K562 (cell line): Measurements from ENCODE around the gene PRPF8. TPM values are rescaled to one million over a fixed set of nuclear protein-coding genes. Genes with fewer than 3 reads are reported as not detected.

Experiments
- AFF4 ChIP-seq: sonication (generic); formaldehyde crosslinking; IDR thresholded peaks from 2 replicates; pipeline ENCODE4 v1.8.0; 2023; ENCODE audit warnings: mild to moderate bottlenecking, missing genetic modification reagents
- CBX1 ChIP-seq: sonication (generic); IDR thresholded peaks from 2 replicates; pipeline ENCODE4 v1.6.1; 2016; ENCODE audit warnings: antibody characterized with exemption, low read depth, mild to moderate bottlenecking
- CREB1 ChIP-seq, 2 experiments: sonication (generic) in 1 of 2; formaldehyde crosslinking in 1 of 2; IDR thresholded peaks; 2 replicates each; pipeline versions ENCODE4 v1.6.1 to v1.8.0; 2012 to 2022; ENCODE audit warnings: inconsistent platforms in 1 of 2, mild to moderate bottlenecking in 1 of 2, missing genetic modification reagents in 1 of 2, moderate library complexity in 1 of 2
- FUS ChIP-seq: fragments of 200-400 bp; formaldehyde crosslinking; optimal IDR thresholded peaks from 2 replicates; pipeline ENCODE3; 2017; ENCODE audit warnings: low read depth, low read length
- GTF2E2 ChIP-seq: fragments of 200-800 bp; sonication (Bioruptor generic); IDR thresholded peaks from 2 replicates; pipeline ENCODE4 v1.6.1; 2016; ENCODE audit warnings: missing genetic modification characterization, missing compliant biosample characterization
- HOMEZ ChIP-seq: fragments of 250-450 bp; sonication (Bioruptor Pico); IDR thresholded peaks from 2 replicates; pipeline ENCODE4 v1.4.0; 2020; ENCODE audit warnings: mild to moderate bottlenecking, moderate library complexity
- ILF3 ChIP-seq: fragments of 450-650 bp; IDR thresholded peaks from 2 replicates; pipeline ENCODE4 v1.6.1; 2018; ENCODE audit warnings: antibody characterized with exemption, mild to moderate bottlenecking, moderate library complexity, borderline replicate concordance
- ILK ChIP-seq: fragments of 450-650 bp; IDR thresholded peaks from 2 replicates; pipeline ENCODE4 v1.6.1; 2016; ENCODE audit warnings: missing genetic modification characterization, low read depth, mild to moderate bottlenecking, missing compliant biosample characterization, moderate library complexity, borderline replicate concordance
- NCOA4 ChIP-seq: fragments of 450-650 bp; IDR thresholded peaks from 2 replicates; pipeline ENCODE4 v1.6.1; 2018; ENCODE audit warnings: mild to moderate bottlenecking; ENCODE audit not compliant: partially characterized antibody
- PRDM10 ChIP-seq: fragments of 450-650 bp; IDR thresholded peaks from 2 replicates; pipeline ENCODE4 v1.6.1; 2018; ENCODE audit not compliant: partially characterized antibody
- RB1 ChIP-seq: fragments of 450-650 bp; IDR thresholded peaks from 2 replicates; pipeline ENCODE4 v1.6.1; 2017; ENCODE audit warnings: low read depth, mild to moderate bottlenecking
- RBM17 ChIP-seq: fragments of 200-400 bp; formaldehyde crosslinking; IDR thresholded peaks from 2 replicates; pipeline ENCODE4 v1.6.1; 2017; ENCODE audit warnings: low read depth, mild to moderate bottlenecking, low read length, borderline replicate concordance
- RBM34 ChIP-seq: fragments of 200-400 bp; formaldehyde crosslinking; IDR thresholded peaks from 2 replicates; pipeline ENCODE4 v1.6.1; 2018; ENCODE audit warnings: low read length, borderline replicate concordance; ENCODE audit not compliant: insufficient read depth
- SMC3 ChIP-seq: conservative IDR thresholded peaks from 2 replicates; pipeline ENCODE4 v1.6.1; 2011; ENCODE audit warnings: low read depth, low read length, improper control_type of control experiment; ENCODE audit not compliant: insufficient read depth
- SRSF9 ChIP-seq: fragments of 200-400 bp; formaldehyde crosslinking; IDR thresholded peaks from 2 replicates; pipeline ENCODE4 v1.6.1; 2017; ENCODE audit warnings: low read depth, low read length, borderline replicate concordance
- TAF15 ChIP-seq: fragments of 200-400 bp; formaldehyde crosslinking; IDR thresholded peaks from 2 replicates; pipeline ENCODE4 v1.6.1; 2017; ENCODE audit warnings: mild to moderate bottlenecking, low read depth, low read length, moderate library complexity
- THRAP3 ChIP-seq: fragments of 450-650 bp; IDR thresholded peaks from 2 replicates; pipeline ENCODE4 v1.6.1; 2016; ENCODE audit warnings: mild to moderate bottlenecking, inconsistent platforms, borderline replicate concordance
- ZNF24 ChIP-seq: fragments of 450-650 bp; IDR thresholded peaks from 2 replicates; pipeline ENCODE4 v1.6.1; 2016
- ZNF766 ChIP-seq: fragments of 200-800 bp; sonication (Bioruptor generic); conservative IDR thresholded peaks from 2 replicates; pipeline ENCODE4 v1.6.1; 2016; ENCODE audit warnings: missing genetic modification characterization, missing compliant biosample characterization
- polyA plus RNA-seq, 8 experiments: library from polyadenylated mRNA; depleted of rRNA in 4 of 8; stranded (reverse) in 5 of 8; unstranded in 3 of 8; fragments of >200 nt; fragmentation: Nextera tagmentation in 2 of 8; fragmentation: Illumina TruSeq in 1 of 8; extraction: Ambion mirVana in 2 of 8; extraction: Trizol in 1 of 8; gene quantifications; 2 replicates each; pipeline versions ENCODE4 v1.2.1 to v1.2.3, GENCODE V29; 2011 to 2014; ENCODE audit warnings: inconsistent platforms in 1 of 8, missing spikeins in 1 of 8
- total RNA-seq, 7 experiments: library from RNA; depleted of rRNA in 6 of 7; stranded (reverse); fragments of >200 nt in 6 of 7; fragmentation: Illumina TruSeq in 2 of 7; extraction: Trizol in 2 of 7; gene quantifications; 2 replicates each; pipeline versions ENCODE4 v1.2.1 to v1.2.3, GENCODE V29; 2011 to 2021; ENCODE audit warnings: low replicate concordance in 1 of 7

The PRPF8 gene
- total and polyA plus RNA-seq, 9 of the 15 experiments (the other 6 are each of a cell fraction or from before 2014, with no cell fraction given) = 64.3 to 294 (median 85.9) TPM

GRCh38 chr17:1628856-1629503 is 55.7 kb downstream of the PRPF8 start (continued):
- TF ChIP-seq PRDM10 (no peak), ILK (tag) (no peak), ILF3 (peak; percentile 31; the same call in 1 of the 2 replicates), NCOA4 (no peak), SRSF9 (no peak), RB1 (peak; percentile 70; the same call in 1 of the 2 replicates), RBM34 (no peak), THRAP3 (no peak), CREB1 (IDR thresholded peaks at IDR 0.05) (no peak), CREB1 (CRISPR knock-in tag; IDR thresholded peaks at IDR 0.05) (no peak), FUS (no peak), GTF2E2 (no peak), SMC3 (peak; percentile 15; the same call in 1 of the 2 replicates), CBX1 (no peak), ZNF24 (no peak), ZNF766 (CRISPR knock-in tag) (no peak), RBM17 (no peak), HOMEZ (CRISPR knock-in tag) (no peak), TAF15 (no peak), AFF4 (CRISPR knock-in tag) (no peak)
